ENCODE measurements around the gene PIK3CG.

DNA sequence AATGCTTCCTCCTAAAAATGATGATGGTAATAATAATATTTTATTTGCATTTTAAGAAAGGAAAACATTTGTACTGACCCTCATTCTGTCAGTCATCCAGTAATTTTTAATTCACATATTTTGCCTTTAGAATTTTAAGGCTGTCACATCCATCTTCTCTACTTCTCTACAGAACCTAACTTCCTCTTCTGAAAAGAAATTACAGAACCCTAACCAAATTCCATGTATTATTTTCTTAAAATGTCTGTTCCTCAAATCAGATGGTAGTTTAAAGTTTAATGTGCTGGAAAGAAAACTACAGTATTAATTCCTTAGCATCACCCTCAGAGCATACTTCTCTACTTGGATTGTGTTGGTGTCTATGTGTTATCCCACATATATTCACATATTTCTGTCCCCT, 9.0 kb downstream of the PIK3CG start:
- TF ChIP-seq, protein P1, sequence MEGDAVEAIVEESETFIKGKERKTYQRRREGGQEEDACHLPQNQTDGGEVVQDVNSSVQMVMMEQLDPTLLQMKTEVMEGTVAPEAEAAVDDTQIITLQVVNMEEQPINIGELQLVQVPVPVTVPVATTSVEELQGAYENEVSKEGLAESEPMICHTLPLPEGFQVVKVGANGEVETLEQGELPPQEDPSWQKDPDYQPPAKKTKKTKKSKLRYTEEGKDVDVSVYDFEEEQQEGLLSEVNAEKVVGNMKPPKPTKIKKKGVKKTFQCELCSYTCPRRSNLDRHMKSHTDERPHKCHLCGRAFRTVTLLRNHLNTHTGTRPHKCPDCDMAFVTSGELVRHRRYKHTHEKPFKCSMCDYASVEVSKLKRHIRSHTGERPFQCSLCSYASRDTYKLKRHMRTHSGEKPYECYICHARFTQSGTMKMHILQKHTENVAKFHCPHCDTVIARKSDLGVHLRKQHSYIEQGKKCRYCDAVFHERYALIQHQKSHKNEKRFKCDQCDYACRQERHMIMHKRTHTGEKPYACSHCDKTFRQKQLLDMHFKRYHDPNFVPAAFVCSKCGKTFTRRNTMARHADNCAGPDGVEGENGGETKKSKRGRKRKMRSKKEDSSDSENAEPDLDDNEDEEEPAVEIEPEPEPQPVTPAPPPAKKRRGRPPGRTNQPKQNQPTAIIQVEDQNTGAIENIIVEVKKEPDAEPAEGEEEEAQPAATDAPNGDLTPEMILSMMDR (IDR thresholded peaks at IDR 0.05) = no peak
- TF ChIP-seq POLR2A (IDR thresholded peaks at IDR 0.05) (no peak), POLR2AphosphoS5 (IDR thresholded peaks at IDR 0.05) (no peak), EP300 (IDR thresholded peaks at IDR 0.05) (no peak)

Data from upper lobe of left lung (tissue), 4 donors.